Endothelial cell of umbilical vein (primary cell): ENCODE results near the gene DMXL1. TPM values are rescaled to one million over a fixed set of nuclear protein-coding genes. Genes with fewer than 3 reads are reported as not detected.

ENCODE experiments used
- BruUV-seq: library from RNA; stranded (reverse); fragments of 400-500 nt; replicated peaks from 2 replicates; lab custom pipeline; 2021; lab: Mats Ljungman, UMichigan
- CTCF ChIA-PET: fragments of 300-600, 350-600 bp; sonication (Branson Sonifier 250); formaldehyde crosslinking; loops from one replicate; lab custom pipeline; 2021; ENCODE audit warnings: antibody characterized with exemption, inconsistent platforms; lab: Charles Lee
- POLR2A ChIA-PET: fragments of 300-600, 350-600 bp; sonication (Branson Sonifier 250); formaldehyde crosslinking; loops from one replicate; lab custom pipeline; 2021; ENCODE audit warnings: antibody characterized with exemption, inconsistent platforms; lab: Charles Lee
- DNase-seq: peaks from one replicate; pipeline ENCODE4 v3.0.0-alpha.2; 2011; ENCODE audit warnings: low read depth, low spot score
- FAIRE-seq: peaks from 2 replicates; lab custom pipeline; 2011; peaks lifted over from hg19 to GRCh38; lab: Jason Lieb, UNC
- H2AFZ ChIP-seq: 2 replicates; pipeline ENCODE4 v1.6.0; 2012; ENCODE audit warnings: low read depth, low read length, control low read depth, inconsistent platforms
- H3K27ac ChIP-seq: 2 replicates; pipeline ENCODE4 v1.5.1; 2011; ENCODE audit warnings: low read depth, mild to moderate bottlenecking, control low read depth, low read length, moderate library complexity; ENCODE audit not compliant: insufficient read depth
- H3K27me3 ChIP-seq, 2 experiments: 2 replicates each; pipeline versions ENCODE4 v1.6.0 to v1.6.1; 2011; ENCODE audit warnings: low read length in 2 of 2, mixed read lengths in 1 of 2; ENCODE audit not compliant: control insufficient read depth in 2 of 2, insufficient read depth in 2 of 2
- H3K36me3 ChIP-seq, 2 experiments: 2 replicates in 1 of 2; 3 replicates in 1 of 2; pipeline ENCODE4 v1.5.1; 2011; ENCODE audit warnings: low read length in 2 of 2, mild to moderate bottlenecking in 1 of 2, moderate library complexity in 1 of 2; ENCODE audit not compliant: control insufficient read depth in 2 of 2, insufficient read depth in 2 of 2; ENCODE audit errors: extremely low read depth in 1 of 2
- H3K4me1 ChIP-seq: 3 replicates; pipeline ENCODE4 v1.5.1; 2011; ENCODE audit warnings: mild to moderate bottlenecking, low read length; ENCODE audit not compliant: control insufficient read depth, insufficient read depth; ENCODE audit errors: extremely low read depth
- H3K4me2 ChIP-seq: 2 replicates; pipeline ENCODE4 v1.6.1; 2011; ENCODE audit warnings: low read length, control low read depth, mixed read lengths; ENCODE audit not compliant: insufficient read depth
- H3K4me3 ChIP-seq, 3 experiments: fragments of 200-600 bp in 1 of 3; sonication (generic), shearing (Covaris generic) in 1 of 3; replicated peaks in 1 of 3; 2 replicates each; pipeline ENCODE4 v1.5.1; 2011 to 2016; ENCODE audit warnings: control low read depth in 3 of 3, low read length in 3 of 3, mild to moderate bottlenecking in 2 of 3, inconsistent platforms in 1 of 3, low read depth in 1 of 3, moderate library complexity in 1 of 3; ENCODE audit not compliant: insufficient read depth in 1 of 3
- H3K79me2 ChIP-seq: 2 replicates; pipeline ENCODE4 v1.6.0; 2012; ENCODE audit warnings: low read length, inconsistent platforms; ENCODE audit not compliant: control insufficient read depth, insufficient read depth
- H3K9ac ChIP-seq: replicated peaks from 2 replicates; pipeline ENCODE3; 2011; ENCODE audit warnings: low read length, control low read depth; ENCODE audit not compliant: insufficient read depth; ENCODE audit errors: extremely low read depth
- H3K9me1 ChIP-seq: replicated peaks from 3 replicates; pipeline ENCODE4 v1.6.0; 2011; ENCODE audit warnings: mild to moderate bottlenecking, low read length; ENCODE audit not compliant: control insufficient read depth, insufficient read depth; ENCODE audit errors: extremely low read depth
- H3K9me3 ChIP-seq: replicated peaks from 2 replicates; pipeline ENCODE4 v1.5.1; 2012; ENCODE audit warnings: low read length, inconsistent platforms; ENCODE audit not compliant: control insufficient read depth, insufficient read depth
- H4K20me1 ChIP-seq: replicated peaks from 2 replicates; pipeline ENCODE3; 2011; ENCODE audit warnings: mild to moderate bottlenecking, low read length; ENCODE audit not compliant: control insufficient read depth, insufficient read depth; ENCODE audit errors: extremely low read depth
- CTCF ChIP-seq, 2 donors: IDR thresholded peaks; 1 replicate in 1 of 2; 2 replicates in 1 of 2; pipeline ENCODE4 v1.5.1; 2011; ENCODE audit warnings: low read length in 2 of 2, mild to moderate bottlenecking in 2 of 2, moderate library complexity in 2 of 2, control low read depth in 1 of 2, inconsistent platforms in 1 of 2, low read depth in 1 of 2; ENCODE audit not compliant: insufficient read depth in 1 of 2; ENCODE audit errors: extremely low read depth in 1 of 2
- EZH2 ChIP-seq: IDR thresholded peaks from 2 replicates; pipeline ENCODE4 v1.6.1; 2012; ENCODE audit warnings: borderline replicate concordance, low read depth, mild to moderate bottlenecking, moderate library complexity, low read length, inconsistent platforms; ENCODE audit not compliant: severe bottlenecking
- FOS ChIP-seq: IDR thresholded peaks from 2 replicates; pipeline ENCODE4 v1.6.1; 2011; ENCODE audit warnings: mild to moderate bottlenecking, low read length, moderate library complexity, borderline replicate concordance; ENCODE audit not compliant: insufficient read depth
- GATA2 ChIP-seq: IDR thresholded peaks from 2 replicates; pipeline ENCODE4 v1.7.0; 2011; ENCODE audit warnings: low read depth, mild to moderate bottlenecking, moderate library complexity, mixed read lengths, low read length; ENCODE audit not compliant: insufficient read length, insufficient read depth
- JUN ChIP-seq: IDR thresholded peaks from 2 replicates; pipeline ENCODE4 v1.6.1; 2011; ENCODE audit warnings: borderline replicate concordance, low read depth; ENCODE audit not compliant: insufficient read length, insufficient read depth
- MAX ChIP-seq: IDR thresholded peaks from 2 replicates; pipeline ENCODE4 v1.6.1; 2011; ENCODE audit not compliant: insufficient read depth, insufficient read length
- MYC ChIP-seq: IDR thresholded peaks from one replicate; pipeline ENCODE4 v1.6.1; 2011; ENCODE audit warnings: mild to moderate bottlenecking, low read depth, low read length
- POLR2A ChIP-seq: IDR thresholded peaks from 2 replicates; pipeline ENCODE4 v1.6.1; 2012; ENCODE audit warnings: low read depth, mild to moderate bottlenecking, control low read depth, low read length
- POLR2AphosphoS5 ChIP-seq: IDR thresholded peaks from 2 replicates; pipeline ENCODE4 v1.6.1; 2012; ENCODE audit warnings: low read depth, mild to moderate bottlenecking, control low read depth, low read length, moderate library complexity; ENCODE audit not compliant: insufficient read depth
- dilution Hi-C: fragments of 300-500 bp; cut with MboI; formaldehyde crosslinking; loops from one replicate; pipeline ENCODE4 v1.15.0; 2019; ENCODE audit warnings: low sequenced_read_pairs; ENCODE audit not compliant: extremely low pct_ligation_motif_present
- intact Hi-C: fragments of 100-400 bp; cut with micrococcal nuclease; formaldehyde crosslinking; loops from one replicate; pipeline ENCODE4 v1.10.0; 2022
- polyA plus RNA-seq, 4 experiments: library from polyadenylated mRNA; depleted of rRNA in 3 of 4; stranded (reverse) in 3 of 4; unstranded in 1 of 4; fragments of >200 nt; gene quantifications; 2 replicates each; pipeline versions ENCODE4 v1.2.1 to v1.2.3, GENCODE V29; 2011 to 2012; ENCODE audit warnings: missing spikeins in 1 of 4
- total RNA-seq: library from RNA; stranded (reverse); gene quantifications from 2 replicates; pipeline ENCODE4 v1.2.3, GENCODE V29; 2021

The DMXL1 gene
- total and polyA plus RNA-seq, 2 donors (not counting 3 experiments of a cell fraction or from before 2014, with no cell fraction given), result 5.4 to 24.7 TPM

GRCh38 chr5:119022017-119022745 lies 48.7 kb upstream of the DMXL1 start:
- Histone ChIP-seq H3K36me3 (no peaks in the 10 kb centered on the region), H3K79me2 (no peaks in the 10 kb centered on the region), H3K4me1 (no peaks in the 10 kb centered on the region), H2AFZ (no peak overlapping the region), H3K9ac (no peak overlapping the region), H4K20me1 (no peaks in the 10 kb centered on the region), H3K4me3 (no peak overlapping the region), H3K27ac (no peak overlapping the region), H3K9me1 (no peaks in the 10 kb centered on the region), H3K9me3 (no peaks in the 10 kb centered on the region), H3K4me2 (no peak overlapping the region), H3K27me3 (no peaks in the 10 kb centered on the region)
- POLR2A ChIA-PET, result no interaction called here
- no peak for TF ChIP-seq POLR2AphosphoS5
- no peak for TF ChIP-seq MAX
- no peak for TF ChIP-seq FOS
- no peak for TF ChIP-seq MYC
- TF ChIP-seq EZH2, result no peak
- TF ChIP-seq JUN, result no peak
- TF ChIP-seq CTCF (IDR thresholded peaks at IDR 0.05; ENCODE audit: extremely low read depth in 1 of 2, insufficient read depth in 1 of 2, low read depth in 1 of 2, low read length in 2 of 2), result no peak
- TF ChIP-seq POLR2A, result no peak
- no peak for TF ChIP-seq GATA2
- FAIRE-seq (peak; percentile 28), DNase-seq (peak; percentile 58)
- BruUV-seq, result no TSS peak
- CTCF ChIA-PET, result interaction anchor here (0.6 to 5.7 kb wide), 26 partner anchors 9 to 418 kb away, joined by 3 to 153 read pairs (median 3); partner anchors contain the start of genes DMXL1 and DTWD2
- dilution Hi-C loops (no loop called here), intact Hi-C loops (loop anchor here (1.0 kb wide), 2 partner anchors 234 to 390 kb away; no protein-coding TSS in a partner anchor)
